H1 (cell line): Measurements from ENCODE around the gene PLPP7. TPM values are rescaled to one million over a fixed set of nuclear protein-coding genes. Genes with fewer than 3 reads are reported as not detected.

Experiments
- CTCF ChIA-PET: fragments of 300-600 bp; sonication (Branson Sonifier 250); formaldehyde crosslinking; loops from one replicate; lab custom pipeline; 2021; ENCODE audit not compliant: partially characterized antibody; lab: Charles Lee
- POLR2A ChIA-PET: fragments of 300-600 bp; sonication (Branson Sonifier 250); formaldehyde crosslinking; loops from one replicate; lab custom pipeline; 2021; ENCODE audit warnings: inconsistent platforms; ENCODE audit not compliant: partially characterized antibody; lab: Charles Lee
- DNase-seq, 2 experiments: peaks; one replicate each; pipeline versions ENCODE4 v3.0.0 to v3.0.0-alpha.2; 2010 to 2022; ENCODE audit warnings: low spot score in 2 of 2, low read depth in 1 of 2, mixed read lengths in 1 of 2
- FAIRE-seq: peaks from 2 replicates; lab custom pipeline; 2011; peaks lifted over from hg19 to GRCh38; lab: Jason Lieb, UNC
- H2AFZ ChIP-seq: 2 replicates; pipeline ENCODE4 v1.8.1; 2012; ENCODE audit warnings: low read length, inconsistent platforms
- H2AK5ac ChIP-seq: 2 replicates; pipeline ENCODE4 v1.6.1; 2013; ENCODE audit warnings: low read depth, low read length
- H2BK120ac ChIP-seq: replicated peaks from 2 replicates; pipeline ENCODE3; 2013; ENCODE audit warnings: low read depth, low read length, inconsistent platforms
- H2BK12ac ChIP-seq: 2 replicates; pipeline ENCODE4 v1.6.1; 2013; ENCODE audit warnings: low read depth, low read length
- H2BK15ac ChIP-seq: 2 replicates; pipeline ENCODE4 v1.6.1; 2013; ENCODE audit warnings: low read length
- H2BK20ac ChIP-seq: 2 replicates; pipeline ENCODE4 v1.6.1; 2013; ENCODE audit warnings: low read length
- H2BK5ac ChIP-seq: 2 replicates; pipeline ENCODE4 v1.6.1; 2013; ENCODE audit warnings: low read depth, low read length
- H3K14ac ChIP-seq: 2 replicates; pipeline ENCODE4 v1.6.1; 2013; ENCODE audit warnings: inconsistent platforms; ENCODE audit not compliant: insufficient read length
- H3K18ac ChIP-seq: 2 replicates; pipeline ENCODE4 v1.6.1; 2013; ENCODE audit warnings: low read length; ENCODE audit errors: extremely low read depth
- H3K23ac ChIP-seq: 2 replicates; pipeline ENCODE4 v1.6.1; 2013; ENCODE audit warnings: inconsistent platforms; ENCODE audit not compliant: insufficient read length
- H3K23me2 ChIP-seq: 2 replicates; pipeline ENCODE4 v1.6.1; 2013; ENCODE audit warnings: low read depth, low read length
- H3K27ac ChIP-seq: 2 replicates; pipeline ENCODE4 v1.6.1; 2011; ENCODE audit warnings: low read depth, low read length, inconsistent platforms
- H3K27me3 ChIP-seq, 4 experiments: replicated peaks in 1 of 4; 1 replicate in 1 of 4; 2 replicates in 3 of 4; pipeline versions ENCODE4 v1.6.1 to v1.8.1; 2011 to 2013; ENCODE audit warnings: low read length in 3 of 4, mild to moderate bottlenecking in 3 of 4, inconsistent platforms in 2 of 4, mixed read lengths in 2 of 4, moderate library complexity in 1 of 4; ENCODE audit not compliant: control insufficient read depth in 3 of 4, insufficient read depth in 3 of 4; ENCODE audit errors: extremely low read depth in 1 of 4
- H3K36me3 ChIP-seq, 4 experiments: 2 replicates each; pipeline versions ENCODE4 v1.6.1 to v1.8.1; 2011 to 2013; ENCODE audit warnings: mild to moderate bottlenecking in 4 of 4, low read length in 3 of 4, moderate library complexity in 2 of 4, control low read depth in 1 of 4, inconsistent platforms in 1 of 4; ENCODE audit not compliant: insufficient read depth in 4 of 4, control insufficient read depth in 2 of 4
- H3K4ac ChIP-seq: replicated peaks from 2 replicates; pipeline ENCODE3; 2013; ENCODE audit warnings: low read length, low read depth, mixed read lengths, inconsistent platforms; ENCODE audit not compliant: insufficient read length
- H3K4me1 ChIP-seq, 4 experiments: replicated peaks in 1 of 4; 1 replicate in 1 of 4; 2 replicates in 3 of 4; pipeline versions ENCODE4 v1.6.1 to v1.8.1; 2011 to 2013; ENCODE audit warnings: low read length in 3 of 4, inconsistent platforms in 2 of 4, mixed read lengths in 1 of 4; ENCODE audit not compliant: insufficient read depth in 4 of 4, control insufficient read depth in 3 of 4
- H3K4me2 ChIP-seq, 2 experiments: 2 replicates each; pipeline versions ENCODE4 v1.6.1 to v1.8.1; 2011 to 2013; ENCODE audit warnings: low read depth in 2 of 2, low read length in 2 of 2, control low read depth in 1 of 2, inconsistent platforms in 1 of 2, mild to moderate bottlenecking in 1 of 2; ENCODE audit not compliant: insufficient read depth in 1 of 2
- H3K4me3 ChIP-seq, 4 experiments: fragments of 200-600, 300-600 bp in 1 of 4; sonication (generic), shearing (Covaris generic), sonication (Bioruptor Twin) in 1 of 4; 2 replicates each; pipeline versions ENCODE4 v1.5.1 to v1.8.1; 2011 to 2016; ENCODE audit warnings: low read length in 4 of 4, low read depth in 3 of 4, control low read depth in 2 of 4, inconsistent platforms in 2 of 4, mild to moderate bottlenecking in 2 of 4, mixed read lengths in 1 of 4, moderate library complexity in 1 of 4; ENCODE audit not compliant: insufficient read depth in 2 of 4; ENCODE audit errors: extremely low read depth in 1 of 4
- H3K56ac ChIP-seq: replicated peaks from 2 replicates; pipeline ENCODE3; 2013; ENCODE audit warnings: low read depth, mild to moderate bottlenecking, mixed read lengths, low read length, inconsistent platforms; ENCODE audit not compliant: insufficient read length
- H3K79me1 ChIP-seq: 2 replicates; pipeline ENCODE4 v1.6.1; 2013; ENCODE audit warnings: low read depth, low read length, control low read depth
- H3K79me2 ChIP-seq, 2 experiments: 2 replicates each; pipeline versions ENCODE4 v1.6.1 to v1.8.1; 2012 to 2013; ENCODE audit warnings: low read length in 2 of 2, mild to moderate bottlenecking in 2 of 2, inconsistent platforms in 1 of 2; ENCODE audit not compliant: insufficient read depth in 2 of 2, control insufficient read depth in 1 of 2
- H3K9ac ChIP-seq, 4 experiments: replicated peaks in 1 of 4; 1 replicate in 1 of 4; 2 replicates in 3 of 4; pipeline versions ENCODE4 v1.6.1 to v1.8.1; 2011 to 2013; ENCODE audit warnings: low read depth in 3 of 4, low read length in 3 of 4, control low read depth in 2 of 4, mild to moderate bottlenecking in 2 of 4, moderate library complexity in 2 of 4, inconsistent platforms in 1 of 4; ENCODE audit errors: extremely low read depth in 1 of 4
- H3K9me3 ChIP-seq, 2 experiments: 2 replicates each; pipeline versions ENCODE4 v1.6.1 to v1.8.1; 2012 to 2013; ENCODE audit warnings: mild to moderate bottlenecking in 2 of 2, moderate library complexity in 2 of 2, control low read depth in 1 of 2, inconsistent platforms in 1 of 2, low read depth in 1 of 2, low read length in 1 of 2, mixed read lengths in 1 of 2; ENCODE audit not compliant: insufficient read depth in 2 of 2
- H4K20me1 ChIP-seq, 2 experiments: replicated peaks in 1 of 2; 2 replicates each; pipeline versions ENCODE3 to v1.8.1; 2011 to 2013; ENCODE audit warnings: inconsistent platforms in 2 of 2, low read length in 2 of 2, mild to moderate bottlenecking in 1 of 2; ENCODE audit not compliant: insufficient read depth in 2 of 2, control insufficient read depth in 1 of 2
- H4K5ac ChIP-seq: 2 replicates; pipeline ENCODE4 v1.6.1; 2013; ENCODE audit warnings: low read length, low read depth, mixed read lengths, inconsistent platforms; ENCODE audit not compliant: insufficient read length
- H4K8ac ChIP-seq: 2 replicates; pipeline ENCODE4 v1.8.0; 2013; ENCODE audit warnings: mild to moderate bottlenecking, moderate library complexity, low read length, inconsistent platforms; ENCODE audit not compliant: insufficient read depth; ENCODE audit errors: extremely low read depth
- H4K91ac ChIP-seq: replicated peaks from 2 replicates; pipeline ENCODE3; 2013; ENCODE audit warnings: low read length, mixed read lengths, inconsistent platforms; ENCODE audit not compliant: insufficient read length
- BRCA1 ChIP-seq: IDR thresholded peaks from 2 replicates; pipeline ENCODE4 v1.6.1; 2012; ENCODE audit warnings: low read depth, low read length, improper control_type of control experiment
- CHD1 ChIP-seq: IDR thresholded peaks from 2 replicates; pipeline ENCODE4 v1.6.1; 2012; ENCODE audit warnings: low read depth, low read length, improper control_type of control experiment
- EZH2 ChIP-seq: fragments of 200-600 bp; sonication (generic); IDR thresholded peaks from 2 replicates; pipeline ENCODE4 v1.7.1; 2012; ENCODE audit warnings: low read depth, mild to moderate bottlenecking, moderate library complexity, low read length, inconsistent platforms; ENCODE audit not compliant: severe bottlenecking
- GTF2F1 ChIP-seq: IDR thresholded peaks from 2 replicates; pipeline ENCODE4 v1.6.1; 2012; ENCODE audit warnings: low read depth, low read length, improper control_type of control experiment, borderline replicate concordance
- KDM4A ChIP-seq: IDR thresholded peaks from one replicate; pipeline ENCODE4 v1.7.1; 2012; ENCODE audit warnings: low read depth, mild to moderate bottlenecking, moderate library complexity, low read length, inconsistent platforms; ENCODE audit not compliant: severe bottlenecking
- MAX ChIP-seq: IDR thresholded peaks from 2 replicates; pipeline ENCODE4 v1.6.1; 2012; ENCODE audit warnings: inconsistent platforms
- PHF8 ChIP-seq: fragments of 200-600 bp; sonication (generic); conservative IDR thresholded peaks from 2 replicates; pipeline ENCODE4 v1.7.1; 2012; ENCODE audit warnings: low read depth, mild to moderate bottlenecking, inconsistent platforms, low read length, moderate library complexity
- POU5F1 ChIP-seq: IDR thresholded peaks from 2 replicates; pipeline ENCODE4 v1.6.1; 2011; ENCODE audit warnings: low read depth, mild to moderate bottlenecking, low read length, moderate library complexity
- RNF2 ChIP-seq: fragments of 200-900, 300-1000 bp; sonication (generic); IDR thresholded peaks from 2 replicates; pipeline ENCODE4 v1.7.1; 2016; ENCODE audit warnings: borderline replicate concordance, low read depth, mild to moderate bottlenecking, antibody characterized with exemption, low read length; ENCODE audit not compliant: poor library complexity, severe bottlenecking; ENCODE audit errors: missing control alignments
- SP1 ChIP-seq: IDR thresholded peaks from 2 replicates; pipeline ENCODE4 v1.6.1; 2011; ENCODE audit warnings: low read depth, low read length
- TAF1 ChIP-seq: IDR thresholded peaks from 2 replicates; pipeline ENCODE4 v1.6.1; 2011; ENCODE audit warnings: mild to moderate bottlenecking, low read depth, low read length
- TCF12 ChIP-seq: IDR thresholded peaks from 2 replicates; pipeline ENCODE4 v1.6.1; 2011; ENCODE audit warnings: low read depth, mild to moderate bottlenecking, low read length
- YY1 ChIP-seq: IDR thresholded peaks from 2 replicates; pipeline ENCODE4 v1.6.1; 2011; ENCODE audit warnings: low read depth, mild to moderate bottlenecking, low read length
- WGBS, 2 experiments: shearing (Covaris generic) in 1 of 2; methylation state at CpG; one replicate each; pipeline versions ENCODE4 v1.1.6 to v1.1.7; 2013 to 2015; ENCODE audit warnings: low lambda C conversion rate in 2 of 2, mixed read lengths in 2 of 2, inconsistent platforms in 1 of 2, low coverage in 1 of 2, missing lambda C conversion rate in 1 of 2; ENCODE audit not compliant: insufficient replicate concordance in 2 of 2, insufficient coverage in 1 of 2, insufficient read length in 1 of 2; ENCODE audit errors: extremely low coverage in 1 of 2, missing lambda C conversion rate in 1 of 2; 5-methylcytosine and 5-hydroxymethylcytosine counted together
- polyA plus RNA-seq, 7 experiments: library from polyadenylated mRNA; depleted of rRNA in 3 of 7; stranded (reverse) in 5 of 7; unstranded in 2 of 7; fragments of >200 nt in 5 of 7; fragments of 200-250 nt in 2 of 7; gene quantifications; 1 replicate in 5 of 7; 2 replicates in 1 of 7; 4 replicates in 1 of 7; pipeline versions ENCODE4 v1.2.1 to v1.2.3, GENCODE V29; 2011 to 2013; ENCODE audit warnings: missing spikeins in 2 of 7, mixed read lengths in 2 of 7
- total RNA-seq: library from RNA; stranded (reverse); fragmentation: NEBNext Ultra II Directional; extraction: Animal tissue kit (Norgen Biotek cat#: 25700); gene quantifications from 2 replicates; pipeline ENCODE4 v1.2.1, GENCODE V29; 2021

PLPP7 gene
- total and polyA plus RNA-seq, 2 of the 8 experiments (the other 6 are each of a cell fraction or from before 2014, with no cell fraction given), result 3.4 to 3.9 TPM

GRCh38 chr9:131279863-131280570 lies 9.5 kb upstream of the PLPP7 start:
- no peak overlapping the region for H3K56ac ChIP-seq
- no peak overlapping the region; the same call in 1 of the 2 replicates for H4K8ac ChIP-seq
- no peak overlapping the region for H3K18ac ChIP-seq
- no peak overlapping the region for H2AK5ac ChIP-seq
- FAIRE-seq (no peak), DNase-seq (no peak)
- no peaks in the 10 kb centered on the region for H3K79me2 ChIP-seq
- no peak overlapping the region for H3K27ac ChIP-seq
- H3K23me2 ChIP-seq, result peaks cover 8% of the 10 kb centered on the region
- H2BK120ac ChIP-seq, result no peak overlapping the region
- H4K91ac ChIP-seq, result no peak overlapping the region
- peaks cover 2 to 37% (median 24%) of the 10 kb centered on the region in 4 experiments for H3K27me3 ChIP-seq
- WGBS, 2 experiments, result 83% methylated on average over 19 of the region's 19 CpGs; no CpG with 5 or more reads in 1 of the 2 experiments
- no peak overlapping the region for H3K4me2 ChIP-seq
- no peak overlapping the region for H2BK12ac ChIP-seq
- H2BK20ac ChIP-seq, result no peak overlapping the region
- H3K9me3 ChIP-seq, result no peaks in the 10 kb centered on the region
- no peak overlapping the region for H2BK15ac ChIP-seq
- H3K14ac ChIP-seq, result no peak overlapping the region
- H3K4me3 ChIP-seq, result no peak overlapping the region
- no peak overlapping the region for H4K5ac ChIP-seq
- no peaks in the 10 kb centered on the region for H3K79me1 ChIP-seq
- no peak overlapping the region for H3K23ac ChIP-seq
- ChIA-PET CTCF (interaction anchor here (0.7 to 1.4 kb wide), 6 partner anchors 9 to 99 kb away, joined by 3 to 5 read pairs (median 3); partner anchors contain the start of gene PLPP7), POLR2A (interaction anchor here (1.2 kb wide), 1 partner anchor 21 kb away, joined by 3 read pairs; no protein-coding TSS in a partner anchor)
- no peak overlapping the region for H2AFZ ChIP-seq
- H3K36me3 ChIP-seq, result no peaks in the 10 kb centered on the region
- H2BK5ac ChIP-seq, result no peak overlapping the region
- H3K4ac ChIP-seq, result no peak overlapping the region
- H3K9ac ChIP-seq, result no peak overlapping the region
- no peak for TF ChIP-seq KDM4A
- TF ChIP-seq GTF2F1, result no peak
- no peak for TF ChIP-seq BRCA1
- no peak for TF ChIP-seq RNF2
- TF ChIP-seq EZH2, result no peak
- no peak for TF ChIP-seq YY1
- TF ChIP-seq TAF1, result no peak
- no peak for TF ChIP-seq CHD1
- TF ChIP-seq SP1, result no peak
- no peak for TF ChIP-seq POU5F1
- TF ChIP-seq PHF8, result no peak
- no peak for TF ChIP-seq MAX
- TF ChIP-seq TCF12, result no peak
- peaks cover 0 to 23% (median 7%) of the 10 kb centered on the region in 4 experiments; a peak in 5 of 7 replicates for H3K4me1 ChIP-seq
- H4K20me1 ChIP-seq, result peaks cover 0 to 3% of the 10 kb centered on the region in 2 experiments
